Measurements from ENCODE around the gene ARPC5. TPM values are rescaled to one million over a fixed set of nuclear protein-coding genes. Genes with fewer than 3 reads are reported as not detected.
A peak's percentile ranks its signal among the peaks of the same experiment; 100 is the strongest.

The ARPC5 gene
- total RNA-seq, 1 donor from 2014 or later = 26.1 TPM

DNA sequence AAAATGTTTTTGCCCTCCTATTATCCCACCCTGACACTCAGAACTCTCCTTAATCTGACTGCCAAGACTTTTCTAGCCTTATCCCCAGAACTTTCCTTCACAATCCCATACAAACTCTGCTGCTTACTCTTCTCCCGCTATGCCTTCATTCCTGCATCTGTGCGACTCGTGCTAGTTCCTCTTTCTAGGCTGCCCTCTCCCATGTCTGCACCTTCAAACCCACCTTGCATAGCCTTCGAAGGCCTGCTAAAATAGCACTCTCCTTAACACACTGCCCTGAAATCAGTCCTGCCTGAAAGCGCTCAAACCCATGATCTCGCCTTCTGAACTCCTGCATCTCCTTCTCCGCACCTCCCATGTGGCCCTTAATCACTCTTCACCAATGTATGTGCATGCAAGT is 42.9 kb downstream of the ARPC5 start:
- H3K4me1 ChIP-seq (ENCODE audit: control insufficient read depth in 3 of 3, insufficient read depth in 3 of 3, low read length in 3 of 3) = peaks cover 0 to 6% (median 0%) of the 10 kb centered on the region in 3 donors
- peak overlapping the region; percentile 25 for H3K27ac ChIP-seq (ENCODE audit: low read depth, low read length)
- no peaks in the 10 kb centered on the region for H3K27me3 ChIP-seq (ENCODE audit: control insufficient read depth in 3 of 3, insufficient read depth in 3 of 3, low read length in 3 of 3)

GRCh38 chr1:183590244-183591191 is 45.1 kb downstream of the ARPC5 start, which contains the start of gene NCF2:
TSS of gene NCF2 (minus strand) at chr1:183590459. CDS start at chr1:183590329, 130 bp downstream.
- H3K4me1 ChIP-seq (ENCODE audit: control insufficient read depth in 3 of 3, insufficient read depth in 3 of 3, low read length in 3 of 3) = peaks cover 0 to 6% (median 0%) of the 10 kb centered on the region in 3 donors
- H3K27me3 ChIP-seq (ENCODE audit: control insufficient read depth in 3 of 3, insufficient read depth in 3 of 3, low read length in 3 of 3) = no peaks in the 10 kb centered on the region
- H3K4me3 ChIP-seq (ENCODE audit: low read length in 3 of 3) = peak within 1 kb of the TSS in 1 of 3 donors; percentile 44
- H3K9ac ChIP-seq (ENCODE audit: low read depth in 1 of 3, low read length in 3 of 3) = no peak within 1 kb of the TSS
- no peaks in the 10 kb centered on the region for H3K9me3 ChIP-seq (ENCODE audit: control insufficient read depth in 3 of 3, low read length in 3 of 3)
- no peaks in the 10 kb centered on the region for H3K36me3 ChIP-seq (ENCODE audit: control insufficient read depth in 3 of 3, insufficient read depth in 3 of 3, low read length in 3 of 3)
- H3K27ac ChIP-seq (ENCODE audit: low read depth, low read length) = peak within 1 kb of the TSS; percentile 54

More for the DNA sequence above, 42.9 kb downstream of the ARPC5 start:
- H3K4me3 ChIP-seq (ENCODE audit: low read length in 3 of 3) = no peak overlapping the region
- no peak overlapping the region for H3K9ac ChIP-seq (ENCODE audit: low read depth in 1 of 3, low read length in 3 of 3)
- H3K36me3 ChIP-seq (ENCODE audit: control insufficient read depth in 3 of 3, insufficient read depth in 3 of 3, low read length in 3 of 3) = no peaks in the 10 kb centered on the region
- no peaks in the 10 kb centered on the region for H3K9me3 ChIP-seq (ENCODE audit: control insufficient read depth in 3 of 3, low read length in 3 of 3)

DNA sequence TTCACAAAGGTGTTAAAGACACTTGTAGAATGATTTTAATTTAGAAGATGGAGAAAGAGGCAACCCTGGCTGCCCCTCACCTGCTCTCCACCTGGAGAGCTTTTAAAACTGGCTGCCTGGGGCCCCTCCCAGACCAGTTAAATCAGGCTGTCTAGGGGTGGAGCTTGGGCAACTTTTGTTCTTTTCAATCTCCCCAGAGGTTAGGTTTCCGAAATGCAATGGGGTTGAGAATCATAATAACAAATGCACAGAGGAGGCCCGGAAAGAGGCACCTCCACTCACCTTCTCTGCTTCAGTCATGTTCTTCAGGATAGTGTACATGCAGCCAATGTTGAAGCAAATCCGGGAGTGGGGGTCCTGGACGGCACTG is 45.7 kb downstream of the ARPC5 start:
- no peaks in the 10 kb centered on the region for H3K36me3 ChIP-seq (ENCODE audit: control insufficient read depth in 3 of 3, insufficient read depth in 3 of 3, low read length in 3 of 3)
- peak overlapping the region in 1 of 3 donors; percentile 44 for H3K4me3 ChIP-seq (ENCODE audit: low read length in 3 of 3)
- H3K9me3 ChIP-seq (ENCODE audit: control insufficient read depth in 3 of 3, low read length in 3 of 3) = no peaks in the 10 kb centered on the region
- peaks cover 0 to 6% (median 0%) of the 10 kb centered on the region in 3 donors for H3K4me1 ChIP-seq (ENCODE audit: control insufficient read depth in 3 of 3, insufficient read depth in 3 of 3, low read length in 3 of 3)
- peak overlapping the region; percentile 54 for H3K27ac ChIP-seq (ENCODE audit: low read depth, low read length)
- no peak overlapping the region for H3K9ac ChIP-seq (ENCODE audit: low read depth in 1 of 3, low read length in 3 of 3)
- H3K27me3 ChIP-seq (ENCODE audit: control insufficient read depth in 3 of 3, insufficient read depth in 3 of 3, low read length in 3 of 3) = no peaks in the 10 kb centered on the region

DNA sequence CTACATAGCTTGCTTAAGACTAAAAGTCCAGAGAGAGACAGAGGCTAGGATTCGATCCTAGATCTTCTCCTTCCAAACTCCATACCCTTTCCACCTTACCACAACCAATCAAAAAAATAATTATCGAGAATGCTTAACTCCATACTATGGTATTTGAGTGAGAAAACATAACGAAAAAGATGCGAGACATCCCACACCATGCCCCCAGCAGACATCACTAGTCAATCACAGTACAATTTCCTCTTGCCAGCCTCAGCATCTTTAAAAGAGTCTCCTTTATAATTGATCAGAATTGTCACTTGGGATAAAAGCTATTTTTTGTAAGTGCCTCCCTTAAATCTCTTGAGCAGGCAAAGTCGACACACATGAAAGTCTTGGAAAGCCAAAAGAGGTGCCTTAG is 46.2 kb downstream of the ARPC5 start:
- no peak overlapping the region for H3K27ac ChIP-seq (ENCODE audit: low read depth, low read length)
- no peaks in the 10 kb centered on the region for H3K36me3 ChIP-seq (ENCODE audit: control insufficient read depth in 3 of 3, insufficient read depth in 3 of 3, low read length in 3 of 3)
- no peaks in the 10 kb centered on the region for H3K27me3 ChIP-seq (ENCODE audit: control insufficient read depth in 3 of 3, insufficient read depth in 3 of 3, low read length in 3 of 3)
- no peaks in the 10 kb centered on the region for H3K9me3 ChIP-seq (ENCODE audit: control insufficient read depth in 3 of 3, low read length in 3 of 3)
- H3K9ac ChIP-seq (ENCODE audit: low read depth in 1 of 3, low read length in 3 of 3) = no peak overlapping the region
- peak overlapping the region in 1 of 3 donors; percentile 9 for H3K4me3 ChIP-seq (ENCODE audit: low read length in 3 of 3)
- H3K4me1 ChIP-seq (ENCODE audit: control insufficient read depth in 3 of 3, insufficient read depth in 3 of 3, low read length in 3 of 3) = peaks cover 0 to 6% (median 0%) of the 10 kb centered on the region in 3 donors

DNA sequence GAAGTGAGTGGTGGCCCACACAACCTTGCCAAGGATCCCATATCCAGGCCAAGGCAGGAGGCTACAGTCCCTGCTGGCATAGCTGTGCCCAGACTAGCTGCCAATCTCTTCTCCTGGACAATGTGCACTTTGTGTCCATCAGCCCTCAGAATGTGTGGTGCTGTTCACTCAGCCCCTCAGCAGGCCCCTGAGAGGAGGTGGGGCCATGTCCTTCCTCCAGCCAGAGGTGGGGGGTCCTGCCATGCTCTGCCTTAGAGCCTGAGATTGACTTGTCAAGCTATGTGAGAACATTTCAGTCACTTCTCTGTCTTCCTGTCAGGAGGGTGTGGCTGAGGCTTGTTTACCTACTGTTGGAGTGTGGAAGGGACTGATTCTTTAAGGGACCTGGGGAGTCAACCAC is 46.8 kb downstream of the ARPC5 start:
- H3K9me3 ChIP-seq (ENCODE audit: control insufficient read depth in 3 of 3, low read length in 3 of 3) = no peaks in the 10 kb centered on the region
- H3K27ac ChIP-seq (ENCODE audit: low read depth, low read length) = no peak overlapping the region
- peak overlapping the region in 2 of 3 donors; percentile 9 to 13 for H3K4me3 ChIP-seq (ENCODE audit: low read length in 3 of 3)
- H3K36me3 ChIP-seq (ENCODE audit: control insufficient read depth in 3 of 3, insufficient read depth in 3 of 3, low read length in 3 of 3) = no peaks in the 10 kb centered on the region
- peaks cover 0 to 6% (median 0%) of the 10 kb centered on the region in 3 donors for H3K4me1 ChIP-seq (ENCODE audit: control insufficient read depth in 3 of 3, insufficient read depth in 3 of 3, low read length in 3 of 3)
- no peak overlapping the region for H3K9ac ChIP-seq (ENCODE audit: low read depth in 1 of 3, low read length in 3 of 3)
- no peaks in the 10 kb centered on the region for H3K27me3 ChIP-seq (ENCODE audit: control insufficient read depth in 3 of 3, insufficient read depth in 3 of 3, low read length in 3 of 3)

GRCh38 chr1:183586926-183587325 is 48.7 kb downstream of the ARPC5 start:
- Histone ChIP-seq H3K9ac (ENCODE audit: low read depth in 1 of 3, low read length in 3 of 3) (no peak overlapping the region), H3K4me1 (ENCODE audit: control insufficient read depth in 3 of 3, insufficient read depth in 3 of 3, low read length in 3 of 3) (no peaks in the 10 kb centered on the region), H3K9me3 (ENCODE audit: control insufficient read depth in 3 of 3, low read length in 3 of 3) (no peaks in the 10 kb centered on the region), H3K36me3 (ENCODE audit: control insufficient read depth in 3 of 3, insufficient read depth in 3 of 3, low read length in 3 of 3) (no peaks in the 10 kb centered on the region), H3K4me3 (ENCODE audit: low read length in 3 of 3) (no peak overlapping the region), H3K27ac (ENCODE audit: low read depth, low read length) (no peak overlapping the region), H3K27me3 (ENCODE audit: control insufficient read depth in 3 of 3, insufficient read depth in 3 of 3, low read length in 3 of 3) (no peaks in the 10 kb centered on the region)

- no peak overlapping the region for H3K27ac ChIP-seq (ENCODE audit: low read depth, low read length)
- H3K36me3 ChIP-seq (ENCODE audit: control insufficient read depth in 3 of 3, insufficient read depth in 3 of 3, low read length in 3 of 3) = no peaks in the 10 kb centered on the region
- no peaks in the 10 kb centered on the region for H3K27me3 ChIP-seq (ENCODE audit: control insufficient read depth in 3 of 3, insufficient read depth in 3 of 3, low read length in 3 of 3)
- H3K9me3 ChIP-seq (ENCODE audit: control insufficient read depth in 3 of 3, low read length in 3 of 3) = no peaks in the 10 kb centered on the region
- H3K4me1 ChIP-seq (ENCODE audit: control insufficient read depth in 3 of 3, insufficient read depth in 3 of 3, low read length in 3 of 3) = no peaks in the 10 kb centered on the region
- no peak overlapping the region for H3K9ac ChIP-seq (ENCODE audit: low read depth in 1 of 3, low read length in 3 of 3)
- no peak overlapping the region for H3K4me3 ChIP-seq (ENCODE audit: low read length in 3 of 3)
Observed at GRCh38 chr1:183586455-183586854, 49.1 kb downstream of the ARPC5 start.

GRCh38 chr1:183585038-183585437 is 50.5 kb downstream of the ARPC5 start:
- Histone ChIP-seq H3K9me3 (ENCODE audit: control insufficient read depth in 3 of 3, low read length in 3 of 3) (no peaks in the 10 kb centered on the region), H3K4me1 (ENCODE audit: control insufficient read depth in 3 of 3, insufficient read depth in 3 of 3, low read length in 3 of 3) (peaks cover 0 to 5% (median 1%) of the 10 kb centered on the region in 3 donors), H3K4me3 (ENCODE audit: low read length in 3 of 3) (no peak overlapping the region), H3K27me3 (ENCODE audit: control insufficient read depth in 3 of 3, insufficient read depth in 3 of 3, low read length in 3 of 3) (no peaks in the 10 kb centered on the region), H3K36me3 (ENCODE audit: control insufficient read depth in 3 of 3, insufficient read depth in 3 of 3, low read length in 3 of 3) (no peaks in the 10 kb centered on the region), H3K27ac (ENCODE audit: low read depth, low read length) (no peak overlapping the region), H3K9ac (ENCODE audit: low read depth in 1 of 3, low read length in 3 of 3) (no peak overlapping the region)

- no peaks in the 10 kb centered on the region for H3K27me3 ChIP-seq (ENCODE audit: control insufficient read depth in 3 of 3, insufficient read depth in 3 of 3, low read length in 3 of 3)
- no peak overlapping the region for H3K4me3 ChIP-seq (ENCODE audit: low read length in 3 of 3)
- H3K27ac ChIP-seq (ENCODE audit: low read depth, low read length) = no peak overlapping the region
- no peaks in the 10 kb centered on the region for H3K36me3 ChIP-seq (ENCODE audit: control insufficient read depth in 3 of 3, insufficient read depth in 3 of 3, low read length in 3 of 3)
- peaks cover 0 to 8% (median 5%) of the 10 kb centered on the region in 3 donors for H3K4me1 ChIP-seq (ENCODE audit: control insufficient read depth in 3 of 3, insufficient read depth in 3 of 3, low read length in 3 of 3)
- no peak overlapping the region for H3K9ac ChIP-seq (ENCODE audit: low read depth in 1 of 3, low read length in 3 of 3)
- no peaks in the 10 kb centered on the region for H3K9me3 ChIP-seq (ENCODE audit: control insufficient read depth in 3 of 3, low read length in 3 of 3)
Observed at GRCh38 chr1:183584147-183584546, 51.4 kb downstream of the ARPC5 start.

DNA sequence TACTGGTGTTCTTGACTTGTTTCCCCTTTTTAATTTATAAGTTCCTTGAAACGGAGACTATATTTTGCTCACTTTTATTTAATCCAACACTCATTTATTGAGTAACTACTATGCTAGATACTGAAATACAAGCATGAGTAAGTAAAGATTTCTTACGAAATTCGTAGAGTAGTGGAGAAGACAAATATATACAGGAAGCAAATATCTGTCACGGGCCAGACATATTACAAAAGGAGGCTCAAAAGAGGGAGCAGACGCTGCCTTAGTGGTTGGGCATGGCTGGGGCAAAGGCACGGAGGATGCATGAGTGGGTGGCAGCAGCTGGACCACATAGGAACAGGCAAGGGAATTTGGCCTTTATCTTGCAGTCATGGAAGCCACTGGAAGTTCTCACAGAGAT is 52.1 kb downstream of the ARPC5 start:
- no peaks in the 10 kb centered on the region for H3K27me3 ChIP-seq (ENCODE audit: control insufficient read depth in 3 of 3, insufficient read depth in 3 of 3, low read length in 3 of 3)
- no peak overlapping the region for H3K27ac ChIP-seq (ENCODE audit: low read depth, low read length)
- H3K4me1 ChIP-seq (ENCODE audit: control insufficient read depth in 3 of 3, insufficient read depth in 3 of 3, low read length in 3 of 3) = peaks cover 0 to 11% (median 5%) of the 10 kb centered on the region in 3 donors
- H3K36me3 ChIP-seq (ENCODE audit: control insufficient read depth in 3 of 3, insufficient read depth in 3 of 3, low read length in 3 of 3) = no peaks in the 10 kb centered on the region
- H3K9ac ChIP-seq (ENCODE audit: low read depth in 1 of 3, low read length in 3 of 3) = no peak overlapping the region
- no peak overlapping the region for H3K4me3 ChIP-seq (ENCODE audit: low read length in 3 of 3)
- no peaks in the 10 kb centered on the region for H3K9me3 ChIP-seq (ENCODE audit: control insufficient read depth in 3 of 3, low read length in 3 of 3)
